Chondrocyte (in vitro differentiated cells): ENCODE results near the gene CCDC39. TPM values are rescaled to one million over a fixed set of nuclear protein-coding genes. Genes with fewer than 3 reads are reported as not detected.
"Not testable (repeated sequence)": the region's sequence is repeated elsewhere in the genome, so short reads cannot be mapped to it uniquely, and the experiment has no call there.

Source experiments
- DNase-seq: peaks from one replicate; pipeline ENCODE4 v3.0.0; 2021; ENCODE audit warnings: mixed read lengths, low spot score
- H3K27ac Mint-ChIP-seq: one replicate; pipeline ENCODE4 v1.8.0; 2021; ENCODE audit warnings: mild to moderate bottlenecking, moderate library complexity, mixed read lengths; ENCODE audit not compliant: unreplicated experiment
- H3K27me3 Mint-ChIP-seq: 2 replicates; pipeline ENCODE4 v1.8.0; 2021; ENCODE audit warnings: low read depth, mixed read lengths
- H3K36me3 Mint-ChIP-seq: 2 replicates; pipeline ENCODE4 v1.8.0; 2021; ENCODE audit warnings: low read depth, mixed read lengths
- H3K4me1 Mint-ChIP-seq: 2 replicates; pipeline ENCODE4 v1.8.0; 2021; ENCODE audit warnings: low read depth, mild to moderate bottlenecking, mixed read lengths
- H3K4me3 Mint-ChIP-seq: one replicate; pipeline ENCODE4 v1.8.0; 2021; ENCODE audit warnings: mild to moderate bottlenecking, moderate library complexity, mixed read lengths; ENCODE audit not compliant: unreplicated experiment
- H3K9me3 Mint-ChIP-seq: 2 replicates; pipeline ENCODE4 v1.8.0; 2021; ENCODE audit warnings: low read depth, mixed read lengths
- CTCF ChIP-seq: fragments of 200-600 bp; sonication (generic); IDR thresholded peaks from 2 replicates; pipeline ENCODE4 v1.5.0; 2021; ENCODE audit warnings: antibody characterized with exemption, mild to moderate bottlenecking, moderate library complexity
- total RNA-seq: library from RNA; stranded (reverse); gene quantifications from 3 replicates; pipeline ENCODE4 v1.2.1, GENCODE V29; 2021

CCDC39 gene
- total RNA-seq, 1 donor from 2014 or later, result not detected

- Mint-ChIP-seq H3K27ac (no peak overlapping the region), H3K9me3 (no peaks in the 10 kb centered on the region), H3K36me3 (no peaks in the 10 kb centered on the region), H3K4me3 (no peak overlapping the region), H3K27me3 (peaks cover 26% of the 10 kb centered on the region), H3K4me1 (no peaks in the 10 kb centered on the region)
- DNase-seq, result no peak
- peak; percentile 48 for TF ChIP-seq CTCF
Observed at GRCh38 chr3:180631317-180631716, 48.0 kb downstream of the CCDC39 start.

DNA sequence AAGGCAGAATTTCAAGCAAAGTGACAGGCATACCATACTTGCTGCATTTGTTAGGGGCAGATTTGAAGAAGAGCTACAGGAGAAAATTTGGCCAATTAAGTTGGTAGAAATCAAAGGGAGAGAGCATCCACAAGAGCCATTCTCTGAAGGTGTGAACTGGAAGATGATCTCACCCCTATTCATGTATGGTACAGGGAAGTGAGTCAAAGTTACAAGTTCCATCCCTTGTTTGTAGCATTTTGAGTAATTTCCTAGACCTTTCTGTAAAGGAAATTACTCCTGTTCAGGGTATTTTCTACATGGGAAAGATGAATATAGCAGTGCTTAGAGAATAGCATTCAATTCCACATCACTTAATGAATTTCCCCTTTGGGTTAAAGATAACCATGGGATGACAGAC is 48.9 kb downstream of the CCDC39 start:
- peaks cover 2% of the 10 kb centered on the region for H3K36me3 Mint-ChIP-seq

DNA sequence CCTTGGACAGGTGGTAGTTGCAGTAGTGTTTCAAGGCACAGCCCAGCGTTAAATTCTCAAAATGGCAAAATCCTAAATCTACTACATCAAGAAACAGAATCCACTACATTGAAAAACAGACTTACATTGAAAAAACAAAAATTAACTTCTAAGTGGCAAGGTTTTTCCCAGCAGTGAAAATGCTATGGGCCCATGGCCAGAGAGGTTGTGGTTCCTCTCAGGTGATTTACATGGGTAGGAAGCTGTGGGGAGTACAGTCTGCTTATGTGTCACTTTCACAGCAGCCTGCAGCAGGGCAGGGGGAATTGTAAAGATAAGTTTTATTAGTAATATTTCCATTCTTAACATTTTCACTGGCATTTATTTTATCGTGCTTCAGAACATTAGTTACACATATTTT is 52.4 kb downstream of the CCDC39 start:
- no peaks in the 10 kb centered on the region for H3K9me3 Mint-ChIP-seq
- H3K4me1 Mint-ChIP-seq, result no peaks in the 10 kb centered on the region
- H3K27me3 Mint-ChIP-seq, result no peaks in the 10 kb centered on the region
- no peak for DNase-seq
- H3K36me3 Mint-ChIP-seq, result peaks cover 7% of the 10 kb centered on the region
- no peak for TF ChIP-seq CTCF
- no peak overlapping the region for H3K27ac Mint-ChIP-seq
- H3K4me3 Mint-ChIP-seq, result no peak overlapping the region

More for the DNA sequence above, 48.9 kb downstream of the CCDC39 start:
- H3K27ac Mint-ChIP-seq, result no peak overlapping the region
- no peak overlapping the region for H3K4me3 Mint-ChIP-seq
- no peaks in the 10 kb centered on the region for H3K9me3 Mint-ChIP-seq
- no peak for DNase-seq
- no peak for TF ChIP-seq CTCF
- peaks cover 19% of the 10 kb centered on the region for H3K27me3 Mint-ChIP-seq
- no peaks in the 10 kb centered on the region for H3K4me1 Mint-ChIP-seq

DNA sequence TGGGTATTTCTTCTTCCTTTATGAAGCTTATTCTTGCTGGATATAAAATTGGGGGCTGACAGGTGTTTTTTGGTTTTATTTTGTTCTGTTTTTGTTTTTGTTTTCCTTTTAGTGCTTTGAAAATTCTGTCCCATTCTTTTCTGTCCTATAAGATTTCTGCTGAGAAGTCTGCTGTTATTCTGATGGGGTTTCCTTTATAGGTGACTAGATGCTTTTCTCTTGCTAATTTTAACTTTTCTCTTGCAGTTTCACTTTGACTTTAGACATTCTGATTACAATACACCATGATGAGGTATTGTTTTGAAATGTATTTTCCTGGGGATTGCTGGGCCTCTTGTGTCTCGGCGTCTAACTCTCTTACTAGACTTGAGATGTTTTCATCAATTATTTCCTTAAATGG is 54.6 kb downstream of the CCDC39 start:
- H3K4me3 Mint-ChIP-seq, result no peak overlapping the region

DNA sequence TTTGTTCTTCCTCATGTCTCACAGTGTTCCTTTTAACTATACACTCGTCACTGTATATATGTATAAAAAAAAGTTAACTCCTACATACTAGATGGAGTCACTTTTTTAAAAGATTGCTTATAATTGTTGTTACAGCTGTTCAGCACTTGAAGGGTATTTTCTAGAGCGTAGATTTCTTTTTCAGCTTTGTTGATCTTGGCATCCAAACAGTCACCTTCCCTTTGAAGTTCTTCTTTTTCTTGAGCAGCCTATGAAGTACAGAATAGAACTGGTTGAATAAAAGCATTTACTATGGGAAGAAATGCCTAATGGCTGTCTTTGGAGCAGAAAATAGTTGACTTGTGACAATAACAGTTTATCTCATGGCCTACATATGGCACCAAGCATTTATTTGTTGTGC is 59.6 kb downstream of the CCDC39 start:
- peaks cover 4% of the 10 kb centered on the region for H3K36me3 Mint-ChIP-seq
- H3K27ac Mint-ChIP-seq, result no peak overlapping the region
- TF ChIP-seq CTCF, result no peak
- no peak for DNase-seq
- no peaks in the 10 kb centered on the region for H3K9me3 Mint-ChIP-seq
- no peaks in the 10 kb centered on the region for H3K27me3 Mint-ChIP-seq
- H3K4me3 Mint-ChIP-seq, result no peak overlapping the region
- H3K4me1 Mint-ChIP-seq, result peaks cover 8% of the 10 kb centered on the region

More for the DNA sequence above, 54.6 kb downstream of the CCDC39 start:
- H3K36me3 Mint-ChIP-seq, result peaks cover 7% of the 10 kb centered on the region
- no peak for DNase-seq
- no peaks in the 10 kb centered on the region for H3K27me3 Mint-ChIP-seq
- no peak for TF ChIP-seq CTCF
- no peaks in the 10 kb centered on the region for H3K9me3 Mint-ChIP-seq
- no peak overlapping the region for H3K27ac Mint-ChIP-seq
- peaks cover 3% of the 10 kb centered on the region for H3K4me1 Mint-ChIP-seq

- H3K9me3 Mint-ChIP-seq, H3K27me3 Mint-ChIP-seq, H3K27ac Mint-ChIP-seq, H3K4me3 Mint-ChIP-seq, H3K36me3 Mint-ChIP-seq, H3K4me1 Mint-ChIP-seq, DNase-seq: not testable (repeated sequence)
Observed at GRCh38 chr3:180618563-180618962, 60.7 kb downstream of the CCDC39 start.
